Adipose tissue (tissue), 3 donors: ENCODE results near the gene SMOC1. TPM values are rescaled to one million over a fixed set of nuclear protein-coding genes. Genes with fewer than 3 reads are reported as not detected.

Source experiments
- H3K27ac ChIP-seq: one replicate; pipeline ENCODE4 v1.5.1; 2013; ENCODE audit warnings: low read depth, low read length
- WGBS, 3 donors: extraction: QIAGEN DNeasy Blood & Tissue Kit; methylation state at CpG; one replicate each; pipeline ENCODE4 v1.1.7; 2013; 5-methylcytosine and 5-hydroxymethylcytosine counted together
- polyA plus RNA-seq, 3 donors: library from polyadenylated mRNA; stranded (reverse); fragments of 200-250 nt; gene quantifications; one replicate each; pipeline ENCODE4 v1.2.3, GENCODE V29; 2013
- donor health status: healthy with polysubstance abuse.
- donor health status: Bipolar disorder and iron deficiency.
- donor health status: healthy.

Gene SMOC1
- polyA plus RNA-seq, 3 donors = 3.0 to 7.8 (median 6.7) TPM

DNA sequence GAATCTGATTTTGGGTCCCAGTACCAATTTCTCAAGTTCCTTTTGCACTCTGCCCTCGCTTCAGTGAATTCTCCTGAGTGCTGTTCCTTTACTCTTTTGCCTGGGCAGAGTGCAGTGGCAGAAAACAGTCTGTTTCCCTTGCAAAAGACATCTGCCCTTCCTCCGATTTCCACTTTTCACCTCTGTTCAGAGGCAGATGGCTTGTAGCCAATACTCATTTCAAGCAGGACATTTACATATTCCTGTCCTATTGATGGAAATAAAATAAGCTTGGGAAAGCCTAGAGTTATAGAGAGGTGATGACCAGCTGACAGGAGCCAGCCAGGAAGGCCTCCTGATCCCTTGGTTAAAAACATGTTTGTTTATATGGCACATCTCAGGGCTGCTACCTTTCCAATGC is 198.5 kb downstream of the SMOC1 start:
- H3K27ac ChIP-seq = no peak overlapping the region
- 46 to 59% (median 58%) methylated on average over 2 of the region's 2 CpGs for WGBS, 3 donors

DNA sequence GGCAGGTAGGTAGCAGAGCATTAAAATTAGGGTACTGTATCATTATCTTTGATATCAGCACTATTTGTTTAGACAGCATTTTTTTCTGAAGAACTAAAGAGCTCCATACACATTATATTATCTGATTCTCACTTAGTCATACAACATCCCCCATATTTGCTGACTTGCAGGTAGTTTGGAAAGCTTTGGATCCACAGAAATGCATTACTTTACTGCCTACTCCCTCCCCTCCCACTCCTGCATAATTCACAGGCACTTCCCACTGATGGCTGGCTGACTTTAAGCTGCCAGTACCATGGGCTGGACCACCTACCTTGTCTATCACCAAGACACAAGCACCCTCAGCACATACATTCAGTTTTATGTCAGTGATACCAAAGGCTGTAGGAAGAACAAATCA is 199.1 kb downstream of the SMOC1 start:
- no peak overlapping the region for H3K27ac ChIP-seq

DNA sequence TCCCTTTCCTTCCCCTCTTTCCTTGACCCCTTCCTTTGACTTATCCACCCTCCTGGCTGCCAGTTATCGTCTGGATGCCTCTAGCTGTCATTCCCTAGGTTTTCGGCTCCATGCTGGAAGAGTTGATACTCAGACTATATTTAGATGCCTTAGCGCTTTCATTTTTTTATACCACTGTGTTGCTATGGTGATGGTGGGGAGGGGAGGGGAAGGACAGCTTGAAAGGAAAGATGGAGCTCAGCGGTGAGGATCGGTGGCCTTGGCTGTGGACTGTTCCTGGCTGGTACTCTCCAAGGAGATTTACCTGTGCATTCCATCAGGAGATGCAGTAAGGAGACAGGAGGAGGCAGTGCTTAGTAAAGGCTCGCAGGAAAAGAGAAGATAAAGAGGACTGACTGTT is 200.9 kb downstream of the SMOC1 start:
- 66 to 80% (median 79%) methylated on average over 6 of the region's 6 CpGs for WGBS, 3 donors
- no peak overlapping the region for H3K27ac ChIP-seq

Other genes starting within 250 kb of the SMOC1 start
- gene SRSF5, start 112.3 kb upstream of the SMOC1 start, polyA plus RNA-seq = 100 to 1,000 TPM; 133 to 365 (median 308) TPM
- gene SLC10A1, start 82.2 kb upstream of the SMOC1 start, polyA plus RNA-seq = not detected